SK-N-SH treated with all-trans-retinoic acid at 6 μM for 48 hours (cell line): ENCODE results near the gene ANKRD6.

Source experiments
- ATAC-seq: fragments of 200-7000 bp; cut with Tn5 transposase; 3 replicates; pipeline ENCODE4 v1.9.1; 2020; ENCODE audit warnings: mild to moderate bottlenecking, moderate library complexity
- ARNTL ChIP-seq: fragments of 450-650 bp; formaldehyde crosslinking; IDR thresholded peaks from 2 replicates; pipeline ENCODE4 v1.5.0; 2020; ENCODE audit warnings: low read depth, mild to moderate bottlenecking, moderate library complexity, borderline replicate concordance
- CSDC2 ChIP-seq: fragments of 250-450 bp; sonication (Bioruptor Pico); IDR thresholded peaks from 2 replicates; pipeline ENCODE4 v1.5.0; 2020; ENCODE audit warnings: mild to moderate bottlenecking, moderate library complexity
- ESRRG ChIP-seq: fragments of 250-450 bp; sonication (Bioruptor Pico); IDR thresholded peaks from 2 replicates; pipeline ENCODE4 v1.6.1; 2021; ENCODE audit warnings: mild to moderate bottlenecking
- GLIS3 ChIP-seq: fragments of 250-450 bp; sonication (Bioruptor Pico); IDR thresholded peaks from 2 replicates; pipeline ENCODE4 v1.5.0; 2020; ENCODE audit warnings: mild to moderate bottlenecking, moderate library complexity
- ISL1 ChIP-seq: fragments of 250-450 bp; sonication (Bioruptor Pico); IDR thresholded peaks from 2 replicates; pipeline ENCODE4 v2.1.2; 2022; ENCODE audit warnings: mild to moderate bottlenecking, moderate library complexity
- OSR1 ChIP-seq: fragments of 250-450 bp; sonication (Bioruptor Pico); IDR thresholded peaks from 2 replicates; pipeline ENCODE4 v1.8.0; 2022; ENCODE audit warnings: moderate library complexity, mild to moderate bottlenecking, inconsistent platforms
- PPARA ChIP-seq: fragments of 250-450 bp; sonication (Bioruptor Pico); IDR thresholded peaks from 2 replicates; pipeline ENCODE4 v1.5.0; 2020; ENCODE audit warnings: mild to moderate bottlenecking, borderline replicate concordance
- RARB ChIP-seq: fragments of 250-450 bp; sonication (Bioruptor Pico); IDR thresholded peaks from 2 replicates; pipeline ENCODE4 v1.8.0; 2021; ENCODE audit warnings: mild to moderate bottlenecking, moderate library complexity
- SNAI2 ChIP-seq: fragments of 250-450 bp; sonication (Bioruptor Pico); IDR thresholded peaks from 2 replicates; pipeline ENCODE4 v1.5.0; 2020; ENCODE audit warnings: mild to moderate bottlenecking, moderate library complexity
- TCF4 ChIP-seq: fragments of 250-450 bp; sonication (Bioruptor Pico); IDR thresholded peaks from 2 replicates; pipeline ENCODE4 v1.8.0; 2021; ENCODE audit warnings: mild to moderate bottlenecking, moderate library complexity, borderline replicate concordance
- TOX ChIP-seq: fragments of 250-450 bp; sonication (Bioruptor Pico); IDR thresholded peaks from 2 replicates; pipeline ENCODE4 v1.8.0; 2021; ENCODE audit warnings: mild to moderate bottlenecking, moderate library complexity, borderline replicate concordance
- TSHZ2 ChIP-seq: fragments of 250-450 bp; sonication (Bioruptor Pico); IDR thresholded peaks from 2 replicates; pipeline ENCODE4 v1.5.0; 2020; ENCODE audit warnings: mild to moderate bottlenecking, moderate library complexity
- ZC3H10 ChIP-seq: fragments of 250-450 bp; sonication (Bioruptor Pico); IDR thresholded peaks from 2 replicates; pipeline ENCODE4 v1.5.1; 2021; ENCODE audit warnings: mild to moderate bottlenecking, moderate library complexity
- ZFP3 ChIP-seq: fragments of 250-450 bp; sonication (Bioruptor Pico); IDR thresholded peaks from 2 replicates; pipeline ENCODE4 v1.5.0; 2020; ENCODE audit warnings: mild to moderate bottlenecking, moderate library complexity
- ZFP30 ChIP-seq: fragments of 450-650 bp; formaldehyde crosslinking; IDR thresholded peaks from 2 replicates; pipeline ENCODE4 v1.5.0; 2022; ENCODE audit warnings: mild to moderate bottlenecking, moderate library complexity
- ZNF565 ChIP-seq: fragments of 450-650 bp; formaldehyde crosslinking; conservative IDR thresholded peaks from 2 replicates; pipeline ENCODE4 v1.5.0; 2020; ENCODE audit warnings: low read depth, mild to moderate bottlenecking, moderate library complexity
- ZNF8 ChIP-seq: fragments of 450-650 bp; formaldehyde crosslinking; IDR thresholded peaks from 2 replicates; pipeline ENCODE4 v1.5.0; 2020; ENCODE audit warnings: mild to moderate bottlenecking, moderate library complexity
- TF ChIP-seq, protein P1 (sequence below): fragments of 250-450 bp; sonication (Bioruptor Pico); IDR thresholded peaks from 2 replicates; pipeline ENCODE4 v1.5.1; 2021; ENCODE audit warnings: mild to moderate bottlenecking, moderate library complexity
- TF ChIP-seq, protein P2 (sequence below): fragments of 250-450 bp; sonication (Bioruptor Pico); IDR thresholded peaks from 2 replicates; pipeline ENCODE4 v1.5.1; 2020; ENCODE audit warnings: low read depth, mild to moderate bottlenecking, moderate library complexity
- TF ChIP-seq, protein P3 (sequence below): fragments of 250-450 bp; sonication (Bioruptor Pico); IDR thresholded peaks from 2 replicates; pipeline ENCODE4 v1.8.0; 2020; ENCODE audit warnings: mild to moderate bottlenecking, moderate library complexity, borderline replicate concordance
- TF ChIP-seq, protein P4 (sequence below): fragments of 250-450 bp; sonication (Bioruptor Pico); IDR thresholded peaks from 2 replicates; pipeline ENCODE4 v1.8.0; 2021; ENCODE audit warnings: low read depth, mild to moderate bottlenecking, moderate library complexity, borderline replicate concordance

Gene ANKRD6

GRCh38 chr6:89575562-89575960 lies 142.6 kb downstream of the ANKRD6 start:
- TF ChIP-seq ARNTL (CRISPR knock-in tag), result no peak
- no peak for TF ChIP-seq GLIS3 (CRISPR knock-in tag)
- no peak for TF ChIP-seq ZFP30
- no peak for TF ChIP-seq PPARA (CRISPR knock-in tag)
- no peak for TF ChIP-seq ZNF565 (CRISPR knock-in tag)
- TF ChIP-seq CSDC2, result no peak
- TF ChIP-seq TOX (CRISPR knock-in tag), result no peak
- TF ChIP-seq, protein P1, sequence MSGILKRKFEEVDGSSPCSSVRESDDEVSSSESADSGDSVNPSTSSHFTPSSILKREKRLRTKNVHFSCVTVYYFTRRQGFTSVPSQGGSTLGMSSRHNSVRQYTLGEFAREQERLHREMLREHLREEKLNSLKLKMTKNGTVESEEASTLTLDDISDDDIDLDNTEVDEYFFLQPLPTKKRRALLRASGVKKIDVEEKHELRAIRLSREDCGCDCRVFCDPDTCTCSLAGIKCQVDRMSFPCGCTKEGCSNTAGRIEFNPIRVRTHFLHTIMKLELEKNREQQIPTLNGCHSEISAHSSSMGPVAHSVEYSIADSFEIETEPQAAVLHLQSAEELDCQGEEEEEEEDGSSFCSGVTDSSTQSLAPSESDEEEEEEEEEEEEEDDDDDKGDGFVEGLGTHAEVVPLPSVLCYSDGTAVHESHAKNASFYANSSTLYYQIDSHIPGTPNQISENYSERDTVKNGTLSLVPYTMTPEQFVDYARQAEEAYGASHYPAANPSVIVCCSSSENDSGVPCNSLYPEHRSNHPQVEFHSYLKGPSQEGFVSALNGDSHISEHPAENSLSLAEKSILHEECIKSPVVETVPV, result no peak
- ATAC-seq, result no peak

DNA sequence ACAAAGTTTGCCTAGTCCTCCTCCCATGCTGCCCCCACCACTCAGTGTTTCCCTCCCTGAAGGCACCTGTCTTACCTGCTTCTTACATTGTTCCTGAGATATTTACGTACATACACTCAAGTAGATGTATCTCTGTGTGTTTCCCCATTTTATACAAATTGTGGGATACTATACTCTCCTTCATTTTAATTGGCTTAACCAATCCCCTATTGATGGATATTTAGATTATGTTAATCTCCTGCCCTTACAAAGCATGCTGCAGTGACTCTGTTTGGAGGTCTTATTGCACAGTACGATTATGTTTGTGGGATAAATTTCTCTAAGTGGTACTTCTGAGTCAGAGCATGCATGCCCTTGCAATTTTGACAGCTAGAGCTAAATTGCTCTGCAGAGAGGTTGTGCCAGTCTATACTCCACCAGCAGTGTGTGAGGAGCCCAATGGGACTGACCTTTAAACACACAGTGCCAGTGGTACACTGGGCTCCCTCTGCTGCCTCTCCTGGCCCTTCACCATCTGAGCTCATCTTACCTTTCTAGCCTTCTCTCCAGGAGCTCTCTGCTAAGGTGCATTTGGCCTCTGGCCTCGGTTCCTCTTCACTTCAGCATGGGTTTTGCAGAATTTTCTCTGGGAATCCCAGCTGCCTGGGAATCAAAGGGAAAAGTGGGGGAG lies 148.2 kb downstream of the ANKRD6 start:
- TF ChIP-seq, protein P1, result no peak
- TF ChIP-seq TSHZ2, result no peak
- TF ChIP-seq ZFP30, result no peak
- no peak for TF ChIP-seq ZFP3 (CRISPR knock-in tag)
- TF ChIP-seq ZNF8 (CRISPR knock-in tag), result no peak
- no peak for TF ChIP-seq CSDC2
- TF ChIP-seq ZC3H10 (CRISPR knock-in tag), result no peak
- no peak for TF ChIP-seq ISL1 (CRISPR knock-in tag)
- TF ChIP-seq ZNF565 (CRISPR knock-in tag), result no peak
- TF ChIP-seq TOX (CRISPR knock-in tag), result no peak
- TF ChIP-seq TCF4, result no peak
- TF ChIP-seq SNAI2 (CRISPR knock-in tag), result no peak
- no peak for TF ChIP-seq PPARA (CRISPR knock-in tag)
- no peak for TF ChIP-seq RARB (CRISPR knock-in tag)
- no peak for TF ChIP-seq OSR1
- TF ChIP-seq, protein P2, sequence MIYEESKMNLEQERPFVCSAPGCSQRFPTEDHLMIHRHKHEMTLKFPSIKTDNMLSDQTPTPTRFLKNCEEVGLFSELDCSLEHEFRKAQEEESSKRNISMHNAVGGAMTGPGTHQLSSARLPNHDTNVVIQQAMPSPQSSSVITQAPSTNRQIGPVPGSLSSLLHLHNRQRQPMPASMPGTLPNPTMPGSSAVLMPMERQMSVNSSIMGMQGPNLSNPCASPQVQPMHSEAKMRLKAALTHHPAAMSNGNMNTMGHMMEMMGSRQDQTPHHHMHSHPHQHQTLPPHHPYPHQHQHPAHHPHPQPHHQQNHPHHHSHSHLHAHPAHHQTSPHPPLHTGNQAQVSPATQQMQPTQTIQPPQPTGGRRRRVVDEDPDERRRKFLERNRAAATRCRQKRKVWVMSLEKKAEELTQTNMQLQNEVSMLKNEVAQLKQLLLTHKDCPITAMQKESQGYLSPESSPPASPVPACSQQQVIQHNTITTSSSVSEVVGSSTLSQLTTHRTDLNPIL (CRISPR knock-in tag), result no peak
- TF ChIP-seq ESRRG (CRISPR knock-in tag), result no peak
- ATAC-seq, result no peak

- ATAC-seq, result no peak
- TF ChIP-seq ZFP30 (no peak), ZNF565 (CRISPR knock-in tag) (no peak), ZC3H10 (CRISPR knock-in tag) (no peak), TCF4 (no peak), SNAI2 (CRISPR knock-in tag) (no peak), OSR1 (no peak), TOX (CRISPR knock-in tag) (no peak), TSHZ2 (no peak), ZNF8 (CRISPR knock-in tag) (no peak), PPARA (CRISPR knock-in tag) (no peak), ZFP3 (CRISPR knock-in tag) (no peak), ARNTL (CRISPR knock-in tag) (no peak)
- TF ChIP-seq, protein P3, sequence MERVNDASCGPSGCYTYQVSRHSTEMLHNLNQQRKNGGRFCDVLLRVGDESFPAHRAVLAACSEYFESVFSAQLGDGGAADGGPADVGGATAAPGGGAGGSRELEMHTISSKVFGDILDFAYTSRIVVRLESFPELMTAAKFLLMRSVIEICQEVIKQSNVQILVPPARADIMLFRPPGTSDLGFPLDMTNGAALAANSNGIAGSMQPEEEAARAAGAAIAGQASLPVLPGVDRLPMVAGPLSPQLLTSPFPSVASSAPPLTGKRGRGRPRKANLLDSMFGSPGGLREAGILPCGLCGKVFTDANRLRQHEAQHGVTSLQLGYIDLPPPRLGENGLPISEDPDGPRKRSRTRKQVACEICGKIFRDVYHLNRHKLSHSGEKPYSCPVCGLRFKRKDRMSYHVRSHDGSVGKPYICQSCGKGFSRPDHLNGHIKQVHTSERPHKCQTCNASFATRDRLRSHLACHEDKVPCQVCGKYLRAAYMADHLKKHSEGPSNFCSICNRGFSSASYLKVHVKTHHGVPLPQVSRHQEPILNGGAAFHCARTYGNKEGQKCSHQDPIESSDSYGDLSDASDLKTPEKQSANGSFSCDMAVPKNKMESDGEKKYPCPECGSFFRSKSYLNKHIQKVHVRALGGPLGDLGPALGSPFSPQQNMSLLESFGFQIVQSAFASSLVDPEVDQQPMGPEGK (CRISPR knock-in tag), result no peak
- TF ChIP-seq, protein P2 (CRISPR knock-in tag), result no peak
- TF ChIP-seq, protein P4, sequence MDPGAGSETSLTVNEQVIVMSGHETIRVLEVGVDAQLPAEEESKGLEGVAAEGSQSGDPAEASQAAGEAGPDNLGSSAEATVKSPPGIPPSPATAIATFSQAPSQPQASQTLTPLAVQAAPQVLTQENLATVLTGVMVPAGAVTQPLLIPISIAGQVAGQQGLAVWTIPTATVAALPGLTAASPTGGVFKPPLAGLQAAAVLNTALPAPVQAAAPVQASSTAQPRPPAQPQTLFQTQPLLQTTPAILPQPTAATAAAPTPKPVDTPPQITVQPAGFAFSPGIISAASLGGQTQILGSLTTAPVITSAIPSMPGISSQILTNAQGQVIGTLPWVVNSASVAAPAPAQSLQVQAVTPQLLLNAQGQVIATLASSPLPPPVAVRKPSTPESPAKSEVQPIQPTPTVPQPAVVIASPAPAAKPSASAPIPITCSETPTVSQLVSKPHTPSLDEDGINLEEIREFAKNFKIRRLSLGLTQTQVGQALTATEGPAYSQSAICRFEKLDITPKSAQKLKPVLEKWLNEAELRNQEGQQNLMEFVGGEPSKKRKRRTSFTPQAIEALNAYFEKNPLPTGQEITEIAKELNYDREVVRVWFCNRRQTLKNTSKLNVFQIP (CRISPR knock-in tag), result no peak
Observed at GRCh38 chr6:89581689-89582088, 148.7 kb downstream of the ANKRD6 start.
